Measurements from ENCODE around the gene MAML1.

Gene MAML1

DNA sequence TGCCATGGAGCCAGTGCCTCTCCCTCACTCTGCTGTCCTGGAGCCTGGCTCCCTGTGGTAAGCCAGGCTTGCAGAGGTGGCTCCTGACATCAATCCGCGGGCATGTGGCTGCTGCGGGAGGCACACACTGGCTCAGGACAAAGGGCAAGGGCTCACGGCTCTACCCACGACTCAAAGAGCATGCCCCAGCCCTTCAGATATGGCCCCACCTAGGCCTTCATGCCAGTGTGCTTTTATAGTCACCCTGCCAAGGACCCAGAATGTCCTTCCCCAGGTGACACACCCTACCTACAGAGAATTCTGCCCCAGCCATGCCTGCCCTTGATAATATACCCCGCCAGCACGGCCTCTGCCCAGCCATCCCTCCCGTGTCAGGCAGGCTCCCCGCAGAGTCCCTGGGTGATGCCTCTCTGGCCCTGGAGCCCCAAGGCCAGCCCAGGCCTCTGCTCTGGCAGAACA is 72.5 kb downstream of the MAML1 start:
- no peak for DNase-seq

DNA sequence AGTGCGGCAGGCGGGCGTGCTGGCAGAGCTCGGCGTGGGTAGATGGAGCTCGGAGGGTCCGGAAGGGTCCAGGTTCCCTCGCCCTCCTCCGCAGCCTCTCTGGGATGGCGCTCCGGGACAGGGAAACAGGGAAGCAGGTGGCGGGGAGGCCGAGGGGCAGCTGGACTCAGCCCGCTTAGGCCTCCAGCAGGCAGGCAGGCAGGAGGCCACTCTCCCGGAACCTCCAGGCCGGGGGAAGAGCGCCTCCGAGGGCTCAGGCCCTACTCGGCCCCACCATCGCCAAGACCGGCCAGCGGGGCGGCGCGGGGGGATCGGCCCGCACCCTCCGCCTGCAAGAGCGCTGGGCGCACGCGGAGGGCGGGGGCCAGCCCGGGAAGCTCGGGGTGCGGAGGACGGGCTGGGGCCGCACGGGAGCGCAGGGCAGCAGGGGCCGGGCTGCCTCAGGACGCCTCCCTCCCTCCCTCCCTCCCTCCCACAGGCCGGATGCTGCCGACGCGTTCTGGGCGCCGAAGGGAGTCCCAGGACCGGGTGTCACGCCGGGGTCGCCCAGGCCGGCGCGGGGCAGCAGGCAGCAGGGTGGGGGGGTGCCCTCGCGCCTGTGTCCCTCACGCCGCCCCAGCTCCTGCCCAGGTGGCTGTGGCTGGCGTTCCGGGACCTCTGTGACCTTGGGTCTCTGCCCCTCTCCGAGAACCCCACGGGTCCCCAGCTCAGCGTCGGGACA is 73.1 kb downstream of the MAML1 start:
- peak in 1 of 5 experiments; percentile 77 for DNase-seq

DNA sequence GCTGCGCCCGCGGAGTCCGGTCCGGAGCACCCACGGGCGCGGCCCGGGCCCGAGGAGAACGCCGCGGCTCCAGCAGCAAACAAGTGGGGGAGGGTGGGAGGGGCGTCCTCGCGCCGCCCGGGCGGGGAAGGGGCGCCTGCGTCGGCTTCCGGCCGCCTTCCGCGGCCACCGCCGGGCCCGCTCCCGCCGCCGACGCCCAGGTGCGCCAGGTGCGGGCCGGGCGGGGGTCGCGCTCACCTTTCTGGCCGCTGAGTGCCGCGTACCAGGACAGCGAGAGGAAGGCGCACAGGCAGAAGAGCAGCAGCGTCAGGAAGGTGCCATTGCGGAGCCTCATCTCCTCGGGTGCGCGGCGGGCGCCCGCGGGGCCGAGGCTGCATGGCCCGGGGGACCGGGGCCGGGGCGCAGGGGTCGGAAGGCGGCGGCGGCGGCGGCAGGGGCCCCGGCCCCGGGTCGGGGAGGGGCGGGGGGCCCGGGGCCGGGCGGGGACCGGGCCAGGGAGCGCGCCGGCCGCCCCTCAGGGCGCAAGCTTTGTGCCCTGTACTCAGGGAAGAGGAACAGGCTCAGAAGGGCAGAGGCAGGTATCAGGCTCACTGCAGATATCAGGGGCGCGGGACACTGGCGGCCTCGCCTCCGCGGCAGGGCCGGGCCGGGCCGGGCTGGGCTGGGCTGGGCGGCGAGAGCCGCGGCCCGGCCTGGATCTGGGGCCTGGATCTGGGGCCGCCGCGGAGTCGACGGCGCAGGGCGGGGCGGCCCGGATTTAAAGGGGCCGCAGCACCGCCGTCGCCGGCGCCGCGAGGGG is 73.8 kb downstream of the MAML1 start, which contains the start of gene MGAT4B:
Gene MGAT4B, minus strand, starts transcription at position 617 of the 799 bp plus-strand sequence. Its CDS starts 283 bp downstream, at position 334.
- DNase-seq: peak in 4 of 5 experiments; percentile 36 to 86 (median 48)

DNA sequence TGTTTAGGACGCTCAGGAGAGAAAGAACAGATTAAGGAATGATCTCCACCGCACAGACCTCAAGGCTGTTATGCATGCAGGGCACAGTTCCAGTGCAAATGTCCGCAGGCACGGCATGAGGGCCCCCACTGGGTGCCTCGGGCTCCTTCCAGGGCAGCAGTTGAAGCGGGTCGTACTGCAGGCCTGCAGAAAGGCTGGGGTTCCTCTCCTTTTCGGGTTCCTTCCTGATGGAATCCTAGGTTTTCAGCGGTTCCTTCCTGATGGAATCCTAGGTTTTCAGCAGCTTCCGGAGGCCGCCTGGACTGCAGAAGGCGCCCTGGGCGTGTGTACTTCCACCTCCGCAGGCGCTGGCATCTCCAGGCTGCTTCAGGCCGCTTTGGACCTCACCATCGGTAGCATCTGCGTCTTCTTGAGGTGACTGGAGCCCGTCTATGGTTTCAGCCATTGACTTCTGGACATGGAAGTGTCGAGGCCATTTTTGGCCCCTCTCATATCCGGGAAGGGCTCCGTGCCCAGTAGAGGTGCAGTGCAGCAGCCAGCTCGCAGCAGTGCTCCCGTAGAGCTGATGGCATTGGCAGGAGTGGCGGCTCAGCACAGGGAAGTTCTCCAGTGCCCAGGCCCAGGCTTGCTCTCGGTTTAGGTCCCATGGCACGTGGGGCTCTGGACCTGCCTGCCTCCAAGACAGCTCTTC is 79.7 kb downstream of the MAML1 start:
- no peak for DNase-seq

DNA sequence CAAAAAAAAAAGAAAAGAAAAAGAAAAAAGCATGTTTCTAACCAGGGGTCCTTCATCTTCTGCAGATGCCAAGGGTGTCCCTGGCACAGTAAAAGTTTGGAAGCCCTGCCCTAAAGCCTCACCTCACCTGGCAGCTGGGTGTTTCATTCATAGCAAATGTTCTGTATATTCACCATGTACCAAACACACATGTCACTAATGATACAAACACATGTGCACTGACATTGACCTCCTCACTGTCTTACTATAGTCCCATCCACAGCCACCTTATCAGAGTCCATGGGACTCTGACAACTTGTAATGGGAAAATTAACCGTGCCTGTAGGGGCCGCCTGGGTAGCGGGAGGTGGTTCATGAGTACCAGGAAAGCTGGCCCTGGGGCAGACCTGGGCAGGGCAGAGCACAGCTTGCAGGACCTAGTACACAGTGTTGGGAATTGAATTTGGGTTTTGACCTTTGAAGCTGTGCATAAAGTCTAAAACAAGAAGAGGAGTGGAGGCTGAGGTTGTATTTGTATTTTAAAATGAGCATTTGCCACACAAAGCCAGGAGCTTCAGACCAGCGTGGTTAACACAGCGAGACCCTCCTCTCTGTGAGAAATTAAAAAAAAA is 80.5 kb downstream of the MAML1 start:
- no peak for DNase-seq

DNA sequence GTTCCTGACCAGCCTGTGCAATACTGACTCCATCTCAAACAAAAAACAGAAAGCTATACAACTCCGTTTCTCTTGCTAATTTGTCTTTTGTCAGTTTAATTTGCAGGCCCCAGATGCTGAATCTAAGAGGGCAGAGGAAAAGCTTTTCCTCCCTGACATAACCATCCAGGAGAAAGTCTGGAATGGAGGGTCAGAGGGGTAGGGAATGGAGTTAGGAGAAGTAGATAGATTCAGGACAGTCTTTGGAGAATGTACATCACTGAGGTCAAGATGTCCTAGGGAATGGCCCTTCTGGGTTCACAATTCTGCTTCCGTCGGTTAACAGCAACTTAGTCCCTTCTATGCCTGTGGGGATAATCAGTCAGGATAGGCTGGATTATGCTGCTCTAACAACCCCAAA is 81.5 kb downstream of the MAML1 start:
- no peak for DNase-seq

DNA sequence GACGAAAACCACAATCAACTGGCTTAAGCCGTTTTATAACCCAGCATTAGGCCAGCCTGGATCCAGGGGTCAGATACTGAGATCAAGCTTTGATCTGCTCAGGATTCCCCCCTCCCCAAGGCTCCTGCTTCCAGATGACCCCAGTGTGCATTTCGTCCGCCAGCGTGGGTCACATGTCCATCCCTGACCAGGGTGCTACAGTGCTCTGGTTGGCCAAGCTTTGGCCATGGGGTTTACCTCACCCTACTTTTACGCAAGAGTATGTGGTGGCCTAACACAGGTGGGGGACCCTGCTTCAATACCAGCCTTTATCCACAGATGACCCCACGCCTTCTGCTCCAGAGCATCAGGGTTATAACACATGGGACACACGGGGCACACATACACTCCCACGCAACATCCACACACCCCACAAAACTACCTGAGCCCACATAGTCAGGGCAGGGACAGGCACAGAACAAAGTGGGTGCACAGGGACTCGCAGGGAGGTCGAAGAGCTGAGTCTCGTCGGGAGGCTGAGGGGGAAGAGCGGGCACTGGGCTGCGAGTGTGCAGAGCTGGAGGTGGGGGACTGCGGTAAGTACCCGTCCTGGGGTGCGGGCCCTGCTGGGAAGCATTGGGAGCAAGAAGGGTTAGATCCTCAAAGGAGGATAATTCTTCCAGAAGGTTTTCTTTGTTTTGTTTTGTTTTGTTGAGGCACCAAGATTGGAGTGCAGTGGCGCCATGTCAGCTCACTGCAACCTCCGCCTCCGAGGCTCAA is 83.0 kb downstream of the MAML1 start:
- no peak for DNase-seq

DNA sequence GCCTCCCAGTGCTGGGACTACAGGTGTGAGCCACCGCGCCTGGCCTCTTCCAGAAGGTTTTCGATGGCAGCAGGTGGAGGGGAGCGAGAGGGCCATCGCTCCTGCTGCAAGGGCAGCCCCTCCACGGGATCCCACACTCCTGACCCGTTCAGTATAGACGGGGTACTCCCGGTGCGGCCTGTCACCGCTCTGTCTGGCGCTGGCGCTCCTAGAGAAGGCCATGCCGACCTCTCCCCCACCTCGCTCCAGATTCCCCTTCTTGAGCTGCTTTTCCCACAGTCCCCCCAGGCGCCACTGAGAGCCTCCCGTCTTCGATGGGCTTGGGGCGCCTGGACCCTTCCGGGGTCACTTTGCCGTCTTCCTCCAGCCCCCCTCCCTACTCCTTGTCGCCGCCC is 83.8 kb downstream of the MAML1 start:
- DNase-seq: no peak

DNA sequence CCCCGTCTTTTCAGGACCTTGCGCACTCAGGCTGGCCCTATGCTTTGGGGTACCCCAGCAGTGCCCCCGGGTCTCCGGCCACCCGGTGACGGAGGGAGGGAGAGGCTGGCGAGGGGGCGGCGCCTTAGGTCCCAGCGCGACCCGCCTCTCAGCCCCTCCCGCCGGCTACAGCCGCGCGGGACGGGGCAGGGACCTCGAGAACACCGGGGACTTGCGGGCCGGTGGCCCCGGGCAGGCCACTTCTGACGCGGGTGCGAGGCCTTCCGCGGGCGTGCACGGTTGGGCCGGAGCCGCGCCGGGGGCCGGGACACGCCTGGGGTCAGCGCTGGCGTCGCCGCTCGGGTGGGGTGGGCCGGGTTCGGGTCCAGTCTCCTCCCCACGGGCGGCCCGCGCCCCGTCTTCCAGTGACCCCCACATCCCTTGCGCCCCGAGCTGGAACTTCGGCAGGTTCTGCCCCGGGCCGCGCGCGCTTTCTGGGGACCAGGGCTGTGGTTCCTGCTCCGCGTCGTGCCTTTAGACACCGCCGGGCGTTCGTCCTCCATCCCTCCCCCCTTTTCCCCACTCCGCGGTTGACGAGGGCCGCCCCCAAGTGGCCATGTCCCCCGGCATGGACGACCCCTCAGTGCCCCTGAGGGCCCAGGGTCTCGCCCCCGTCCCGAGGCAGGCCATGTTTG is 84.3 kb downstream of the MAML1 start:
- no peak for DNase-seq

DNA sequence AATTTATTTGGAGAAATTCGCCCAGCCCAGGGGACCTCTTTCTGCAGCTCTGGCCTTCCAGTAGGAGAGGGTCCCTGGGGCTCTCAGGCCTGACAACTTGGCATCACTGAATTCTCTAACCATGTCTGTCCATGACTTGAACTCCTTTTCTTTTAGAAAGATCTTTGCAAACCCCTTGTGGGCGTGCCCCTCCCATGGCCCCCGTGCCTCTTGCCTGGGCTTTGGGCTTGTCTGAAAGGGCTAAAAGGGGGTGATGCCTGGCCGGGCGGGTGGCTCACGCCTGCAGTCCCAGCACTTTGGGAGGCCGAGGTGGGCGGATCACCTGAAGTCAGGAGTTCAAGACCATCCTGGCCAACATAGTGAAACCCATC is 84.8 kb downstream of the MAML1 start:
- no peak for DNase-seq

DNA sequence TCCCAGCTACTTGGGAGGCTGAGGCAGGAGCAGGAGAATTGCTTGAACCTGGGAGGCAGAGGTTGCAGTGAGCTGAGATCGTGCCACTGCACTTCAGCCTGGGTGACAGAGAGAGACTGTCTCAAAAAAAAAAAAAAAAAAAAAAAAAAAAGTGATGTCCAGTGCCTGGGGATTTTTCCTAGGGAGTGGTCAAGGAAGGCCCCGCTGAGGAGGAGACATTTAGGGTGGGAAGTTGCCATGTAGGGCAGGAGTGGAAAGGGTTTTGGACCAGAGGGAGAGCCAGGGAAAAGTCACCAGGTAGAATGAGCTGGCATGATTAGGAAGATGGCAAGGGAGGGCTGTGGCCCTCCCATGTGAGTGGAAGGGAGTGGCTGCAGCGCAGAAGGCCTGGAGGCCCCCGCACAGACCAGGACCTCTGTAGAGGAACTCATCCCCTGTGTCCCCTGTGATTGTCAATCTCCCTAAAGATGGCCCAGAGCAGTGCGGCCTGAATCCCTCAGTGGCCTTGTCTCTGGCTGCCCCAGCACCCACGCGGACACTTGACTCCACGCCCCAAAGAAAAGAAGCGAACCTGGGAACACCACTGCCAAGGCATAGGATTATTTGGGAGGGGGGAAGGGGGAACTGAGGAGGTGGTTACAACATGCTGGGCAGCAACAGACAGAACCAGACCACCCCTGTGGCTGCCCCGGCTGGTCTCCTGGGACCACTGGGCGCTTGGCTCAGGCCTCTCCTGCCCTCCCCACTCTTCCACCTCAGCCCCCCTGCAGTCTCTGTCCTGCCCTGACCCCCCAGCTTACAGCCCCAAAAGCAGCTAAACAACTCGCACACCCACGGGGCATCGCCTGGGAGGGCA is 85.5 kb downstream of the MAML1 start:
- no peak for DNase-seq

DNA sequence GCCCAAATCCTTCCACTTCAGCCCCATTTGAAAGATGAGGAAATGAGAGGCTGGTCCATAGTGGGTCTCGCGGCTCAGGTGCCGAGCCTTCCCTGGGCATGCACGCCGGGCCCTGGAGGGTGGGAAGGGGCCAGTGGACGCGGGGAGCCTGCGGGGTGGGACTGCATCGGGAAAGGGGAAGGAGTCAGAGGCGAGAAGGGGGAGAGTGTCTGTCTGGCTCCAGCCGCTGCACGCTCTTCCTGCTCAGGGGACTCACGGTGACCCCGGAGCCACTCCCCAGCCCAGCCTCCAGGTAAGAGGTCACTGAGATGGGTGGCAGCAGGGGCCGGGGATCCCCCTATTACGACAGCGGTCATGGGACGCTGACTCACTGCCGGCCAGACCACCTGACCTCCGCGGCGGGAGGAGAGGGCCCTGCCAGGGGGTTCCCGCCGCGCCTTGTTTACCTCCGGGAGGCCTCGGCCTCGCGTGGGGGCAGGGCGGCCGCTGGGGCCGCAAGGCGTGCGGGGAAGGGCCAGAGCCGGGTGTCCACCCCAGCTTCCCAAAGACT is 86.2 kb downstream of the MAML1 start:
- peak; percentile 70 to 93 (median 86) for DNase-seq

DNA sequence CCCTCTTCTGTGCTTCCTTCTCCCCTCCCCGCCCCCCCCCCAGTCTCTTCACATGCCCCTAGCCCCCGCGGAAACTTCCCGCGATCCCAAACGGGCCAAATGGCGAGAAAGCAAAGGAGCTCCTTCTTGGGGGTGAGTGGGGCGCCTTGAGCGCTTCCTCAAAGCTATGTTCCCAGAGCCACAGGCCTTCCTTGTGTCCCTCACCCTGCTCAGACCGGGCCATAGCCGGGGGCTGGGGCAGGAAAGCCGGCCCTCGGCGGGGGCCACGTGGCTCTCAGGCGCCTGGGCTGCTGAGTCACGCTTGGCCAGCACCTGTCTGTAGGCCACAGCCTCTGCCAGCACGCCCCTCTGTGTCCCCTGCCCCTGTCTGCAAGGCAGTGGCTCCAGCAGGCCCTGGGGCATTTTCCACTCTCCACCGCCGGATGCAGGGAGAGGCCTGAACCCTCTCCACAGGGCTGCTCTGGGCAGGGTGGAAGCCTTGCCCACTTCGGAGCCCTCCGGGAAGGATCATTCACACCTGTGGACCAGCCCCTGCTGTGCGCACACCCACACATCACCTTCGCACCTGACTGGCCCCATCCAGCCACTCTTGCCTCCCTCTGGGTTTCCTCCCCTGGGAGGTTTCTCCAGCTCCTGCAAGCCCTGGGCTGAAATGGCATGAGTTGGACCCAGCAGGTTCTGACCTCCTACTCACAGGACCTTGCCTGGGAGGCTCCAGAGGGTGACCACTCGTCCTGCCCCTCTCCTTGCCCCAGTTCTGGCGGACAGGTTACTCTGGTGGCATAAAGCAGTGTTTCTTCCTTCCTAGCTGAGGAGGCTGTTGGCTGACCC is 86.9 kb downstream of the MAML1 start:
- no peak for DNase-seq

DNA sequence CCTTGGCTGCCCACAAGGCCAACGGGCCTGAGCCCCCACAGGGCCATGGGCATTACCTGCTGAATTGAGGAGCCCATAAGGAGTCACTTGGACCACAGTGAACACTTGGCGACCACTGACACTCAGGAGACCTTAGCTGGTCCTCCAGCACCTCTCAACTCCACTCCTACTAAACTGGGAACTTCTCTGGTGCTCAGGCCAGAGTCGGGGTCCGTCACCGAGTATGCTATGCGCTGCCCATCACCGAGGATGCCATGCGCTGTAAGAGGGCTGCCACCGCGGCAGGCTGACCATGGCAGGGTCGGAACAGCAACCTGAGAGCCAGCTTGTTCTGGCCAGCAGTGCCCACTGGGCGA is 87.5 kb downstream of the MAML1 start:
- no peak for DNase-seq

DNA sequence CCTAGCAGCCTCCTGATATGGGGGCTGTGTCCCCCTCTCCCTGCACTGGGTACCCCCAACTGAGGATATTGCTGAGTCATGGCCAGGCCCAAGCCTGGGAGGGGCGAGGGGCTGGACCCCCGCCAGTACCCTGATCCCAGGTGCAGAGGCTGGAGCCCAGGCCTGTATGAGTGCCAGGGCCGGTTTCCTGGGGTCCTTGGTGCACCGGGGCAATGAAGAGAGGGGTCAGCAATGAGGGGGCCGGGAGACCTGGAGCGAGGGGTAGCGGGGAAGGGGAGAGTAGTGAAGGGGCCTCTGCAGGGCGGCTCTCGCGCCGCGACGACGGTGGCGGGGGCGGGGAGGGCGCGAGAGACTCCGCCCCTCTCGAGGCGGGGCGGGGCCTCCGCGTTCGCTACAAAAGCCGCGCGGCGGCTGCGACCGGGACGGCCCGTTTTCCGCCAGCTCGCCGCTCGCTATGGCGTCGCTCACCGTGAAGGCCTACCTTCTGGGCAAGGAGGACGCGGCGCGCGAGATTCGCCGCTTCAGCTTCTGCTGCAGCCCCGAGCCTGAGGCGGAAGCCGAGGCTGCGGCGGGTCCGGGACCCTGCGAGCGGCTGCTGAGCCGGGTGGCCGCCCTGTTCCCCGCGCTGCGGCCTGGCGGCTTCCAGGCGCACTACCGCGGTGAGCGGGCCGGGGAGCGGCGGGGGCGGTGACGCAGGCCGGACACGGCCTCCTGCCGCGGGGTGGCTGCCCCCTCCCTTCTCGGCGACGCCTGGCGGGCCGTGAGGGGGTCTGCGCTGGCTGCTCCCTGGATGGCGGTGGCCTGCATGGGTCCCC is 88.1 kb downstream of the MAML1 start, which contains the start of gene SQSTM1:
Gene SQSTM1, plus strand, starts transcription at position 423 of the 815 bp plus-strand sequence. Its CDS starts 32 bp downstream, at position 455.
- DNase-seq: peak; percentile 65 to 85 (median 76)

DNA sequence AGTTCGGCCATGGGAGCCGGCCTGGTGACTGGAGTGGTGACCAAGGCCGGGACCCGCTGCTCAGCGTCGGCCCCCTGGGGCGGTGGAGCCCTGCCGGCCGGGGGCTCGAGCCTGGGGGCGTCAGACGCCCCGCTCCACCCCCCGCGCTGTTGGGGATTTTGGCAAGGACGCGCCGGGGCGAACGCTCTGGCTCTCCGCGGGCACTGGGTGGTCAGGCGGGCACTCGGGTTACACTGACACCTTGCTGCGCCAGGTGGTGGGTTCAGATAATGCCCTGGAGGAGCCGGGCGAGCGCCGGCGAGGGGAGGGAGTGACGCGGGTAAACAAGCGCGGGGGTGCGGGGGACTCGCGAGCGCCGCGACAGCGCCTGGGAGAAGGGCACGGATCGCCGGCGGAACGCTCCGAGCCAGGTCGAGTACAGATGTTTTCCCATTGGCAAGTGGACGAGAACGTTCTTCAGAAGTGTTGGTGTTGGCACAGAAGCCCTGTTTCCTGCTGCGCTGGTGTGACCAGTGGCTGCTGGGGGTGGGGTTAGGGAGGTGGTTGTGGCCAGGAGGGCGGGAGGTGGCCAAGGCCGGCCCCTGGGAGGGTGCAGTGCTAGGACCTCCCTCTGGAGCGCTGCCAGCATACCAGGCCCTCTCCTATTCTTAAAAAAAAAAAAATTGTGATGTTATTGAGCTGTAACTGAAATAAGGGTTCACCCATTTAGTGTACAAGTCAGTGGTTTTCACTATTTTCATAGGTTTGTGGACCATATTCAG is 88.9 kb downstream of the MAML1 start:
- DNase-seq: peak; percentile 74 to 92 (median 87)

DNA sequence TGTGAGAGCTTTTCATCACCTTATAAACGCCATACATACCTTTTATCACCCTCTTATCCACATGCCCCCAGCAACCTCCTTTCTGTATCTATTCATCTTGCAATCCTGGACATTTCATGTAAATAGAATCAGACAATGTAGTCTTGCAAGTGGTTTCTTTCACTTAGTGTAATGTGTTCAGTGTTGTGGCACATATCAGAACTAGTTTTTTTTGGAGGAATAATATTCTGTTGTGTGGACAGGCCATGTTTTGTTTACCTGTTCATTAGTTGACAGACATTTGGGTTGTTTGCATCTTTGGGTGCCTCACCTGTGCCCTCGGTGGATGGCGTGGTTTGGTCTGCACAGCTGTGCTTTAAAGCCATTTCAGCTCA is 89.4 kb downstream of the MAML1 start:
- DNase-seq: no peak
